Kidney epithelial cell (primary cell): Measurements from ENCODE around the gene ST6GALNAC3. TPM values are rescaled to one million over a fixed set of nuclear protein-coding genes. Genes with fewer than 3 reads are reported as not detected.

ENCODE experiments used
- DNase-seq: peaks from one replicate; pipeline ENCODE4 v3.0.0-alpha.2; 2010; ENCODE audit warnings: low read depth
- H3K27me3 ChIP-seq: 2 replicates; pipeline ENCODE4 v1.6.0; 2011; ENCODE audit warnings: low read length; ENCODE audit not compliant: control insufficient read depth, insufficient read depth
- H3K36me3 ChIP-seq: 2 replicates; pipeline ENCODE4 v1.5.1; 2011; ENCODE audit warnings: low read length; ENCODE audit not compliant: control insufficient read depth, insufficient read depth
- H3K4me3 ChIP-seq: 2 replicates; pipeline ENCODE4 v1.5.1; 2011; ENCODE audit warnings: low read depth, mild to moderate bottlenecking, control low read depth, low read length
- total RNA-seq: library from RNA; depleted of rRNA; stranded (reverse); fragments of >200 nt; gene quantifications from 2 replicates; pipeline ENCODE4 v1.2.3, GENCODE V29; 2015
- TF ChIP-seq, protein P1 (sequence below): IDR thresholded peaks from 2 replicates; pipeline ENCODE4 v1.5.1; 2011; ENCODE audit warnings: mild to moderate bottlenecking, moderate library complexity, low read length, control low read depth, inconsistent platforms; ENCODE audit not compliant: insufficient read depth, poor library complexity, severe bottlenecking

The ST6GALNAC3 gene
- total RNA-seq, 1 donor from 2014 or later: 4.1 TPM

- no peak for DNase-seq
- no peaks in the 10 kb centered on the region for H3K27me3 ChIP-seq
These were observed 210.3 kb downstream of the ST6GALNAC3 start for GRCh38 chr1:76284842-76285241.

GRCh38 chr1:76285578-76286135 lies 211.1 kb downstream of the ST6GALNAC3 start:
- Histone ChIP-seq H3K4me3 (no peak overlapping the region), H3K27me3 (no peaks in the 10 kb centered on the region), H3K36me3 (no peaks in the 10 kb centered on the region)
- no peak for DNase-seq
- TF ChIP-seq, protein P1, sequence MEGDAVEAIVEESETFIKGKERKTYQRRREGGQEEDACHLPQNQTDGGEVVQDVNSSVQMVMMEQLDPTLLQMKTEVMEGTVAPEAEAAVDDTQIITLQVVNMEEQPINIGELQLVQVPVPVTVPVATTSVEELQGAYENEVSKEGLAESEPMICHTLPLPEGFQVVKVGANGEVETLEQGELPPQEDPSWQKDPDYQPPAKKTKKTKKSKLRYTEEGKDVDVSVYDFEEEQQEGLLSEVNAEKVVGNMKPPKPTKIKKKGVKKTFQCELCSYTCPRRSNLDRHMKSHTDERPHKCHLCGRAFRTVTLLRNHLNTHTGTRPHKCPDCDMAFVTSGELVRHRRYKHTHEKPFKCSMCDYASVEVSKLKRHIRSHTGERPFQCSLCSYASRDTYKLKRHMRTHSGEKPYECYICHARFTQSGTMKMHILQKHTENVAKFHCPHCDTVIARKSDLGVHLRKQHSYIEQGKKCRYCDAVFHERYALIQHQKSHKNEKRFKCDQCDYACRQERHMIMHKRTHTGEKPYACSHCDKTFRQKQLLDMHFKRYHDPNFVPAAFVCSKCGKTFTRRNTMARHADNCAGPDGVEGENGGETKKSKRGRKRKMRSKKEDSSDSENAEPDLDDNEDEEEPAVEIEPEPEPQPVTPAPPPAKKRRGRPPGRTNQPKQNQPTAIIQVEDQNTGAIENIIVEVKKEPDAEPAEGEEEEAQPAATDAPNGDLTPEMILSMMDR: no peak

More at GRCh38 chr1:76284842-76285241, 210.3 kb downstream of the ST6GALNAC3 start:
- Histone ChIP-seq H3K4me3 (no peak overlapping the region), H3K36me3 (no peaks in the 10 kb centered on the region)
- TF ChIP-seq, protein P1: no peak

DNA sequence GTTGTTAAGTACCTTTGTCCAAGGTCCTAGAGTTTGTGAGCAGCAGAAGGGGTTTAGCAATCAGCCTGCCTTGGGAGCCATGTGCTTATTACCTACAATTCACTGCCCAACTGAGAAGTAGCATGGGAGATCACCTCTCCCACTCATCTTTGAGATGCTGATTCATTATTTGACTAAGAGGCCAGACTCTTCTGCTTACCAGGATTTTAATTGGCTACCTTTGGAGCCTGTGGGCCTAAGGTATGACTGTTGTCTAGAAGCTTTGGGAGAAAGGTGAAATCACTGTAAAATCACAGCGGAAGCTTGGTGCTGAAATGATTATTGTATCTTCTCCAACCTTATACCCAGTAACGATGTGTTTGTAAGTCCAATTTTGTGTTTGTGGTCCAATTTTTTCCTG lies 213.4 kb downstream of the ST6GALNAC3 start:
- H3K27me3 ChIP-seq: no peaks in the 10 kb centered on the region
- TF ChIP-seq, protein P1: no peak
- H3K36me3 ChIP-seq: no peaks in the 10 kb centered on the region
- DNase-seq: no peak
- H3K4me3 ChIP-seq: no peak overlapping the region

- H3K27me3 ChIP-seq: no peaks in the 10 kb centered on the region
- no peak overlapping the region for H3K4me3 ChIP-seq
- H3K36me3 ChIP-seq: no peaks in the 10 kb centered on the region
- no peak for DNase-seq
- TF ChIP-seq, protein P1: no peak
These were observed 214.4 kb downstream of the ST6GALNAC3 start for GRCh38 chr1:76288758-76289483.

- no peak overlapping the region for H3K4me3 ChIP-seq
- TF ChIP-seq, protein P1: no peak
- no peak for DNase-seq
- no peaks in the 10 kb centered on the region for H3K27me3 ChIP-seq
- H3K36me3 ChIP-seq: no peaks in the 10 kb centered on the region
These were observed 215.1 kb downstream of the ST6GALNAC3 start for GRCh38 chr1:76289692-76290091.
